ENCODE results near the gene CPSF3.

The CPSF3 gene

GRCh38 chr2:9461079-9461478 lies 37.6 kb downstream of the CPSF3 start:
- TF ChIP-seq CTCF (IDR thresholded peaks at IDR 0.05; ENCODE audit: control insufficient read depth, extremely low read depth, insufficient read depth) = no peak
- no peak overlapping the region for H3K4me3 ChIP-seq (ENCODE audit: low read depth, low read length)
- DNase-seq (ENCODE audit: low read depth) = no peak

- no peak for DNase-seq (ENCODE audit: low read depth)
These were observed 38.9 kb downstream of the CPSF3 start for GRCh38 chr2:9462313-9462712.

GRCh38 chr2:9462886-9463697 lies 39.6 kb downstream of the CPSF3 start:
- no peak for DNase-seq (ENCODE audit: low read depth)
- TF ChIP-seq CTCF (IDR thresholded peaks at IDR 0.05; ENCODE audit: control insufficient read depth, extremely low read depth, insufficient read depth) = no peak
- no peak overlapping the region for H3K4me3 ChIP-seq (ENCODE audit: low read depth, low read length)

More at GRCh38 chr2:9462313-9462712, 38.9 kb downstream of the CPSF3 start:
- no peak for TF ChIP-seq CTCF (IDR thresholded peaks at IDR 0.05; ENCODE audit: control insufficient read depth, extremely low read depth, insufficient read depth)
- H3K4me3 ChIP-seq (ENCODE audit: low read depth, low read length) = no peak overlapping the region

GRCh38 chr2:9463698-9464034 lies 40.2 kb downstream of the CPSF3 start:
- no peak overlapping the region for H3K4me3 ChIP-seq (ENCODE audit: low read depth, low read length)
- no peak for TF ChIP-seq CTCF (IDR thresholded peaks at IDR 0.05; ENCODE audit: control insufficient read depth, extremely low read depth, insufficient read depth)
- DNase-seq (ENCODE audit: low read depth) = no peak

- no peak for TF ChIP-seq CTCF (IDR thresholded peaks at IDR 0.05; ENCODE audit: control insufficient read depth, extremely low read depth, insufficient read depth)
- no peak for DNase-seq (ENCODE audit: low read depth)
- H3K4me3 ChIP-seq (ENCODE audit: low read depth, low read length) = no peak overlapping the region
These were observed 41.7 kb downstream of the CPSF3 start for GRCh38 chr2:9465170-9465569.

- no peak for TF ChIP-seq CTCF (IDR thresholded peaks at IDR 0.05; ENCODE audit: control insufficient read depth, extremely low read depth, insufficient read depth)
- no peak overlapping the region for H3K4me3 ChIP-seq (ENCODE audit: low read depth, low read length)
- DNase-seq (ENCODE audit: low read depth) = no peak
These were observed 42.8 kb downstream of the CPSF3 start for GRCh38 chr2:9466147-9466683.

GRCh38 chr2:9467687-9468086 lies 44.2 kb downstream of the CPSF3 start:
- DNase-seq (ENCODE audit: low read depth) = no peak
- H3K4me3 ChIP-seq (ENCODE audit: low read depth, low read length) = no peak overlapping the region
- TF ChIP-seq CTCF (IDR thresholded peaks at IDR 0.05; ENCODE audit: control insufficient read depth, extremely low read depth, insufficient read depth) = no peak
